ENCODE measurements around the gene LEKR1. TPM values are rescaled to one million over a fixed set of nuclear protein-coding genes. Genes with fewer than 3 reads are reported as not detected.
"Not testable (repeated sequence)": the region's sequence is repeated elsewhere in the genome, so short reads cannot be mapped to it uniquely, and the experiment has no call there.

Gene LEKR1
- total RNA-seq, 4 donors from 2014 or later = 1.7 TPM; not detected in 3

DNA sequence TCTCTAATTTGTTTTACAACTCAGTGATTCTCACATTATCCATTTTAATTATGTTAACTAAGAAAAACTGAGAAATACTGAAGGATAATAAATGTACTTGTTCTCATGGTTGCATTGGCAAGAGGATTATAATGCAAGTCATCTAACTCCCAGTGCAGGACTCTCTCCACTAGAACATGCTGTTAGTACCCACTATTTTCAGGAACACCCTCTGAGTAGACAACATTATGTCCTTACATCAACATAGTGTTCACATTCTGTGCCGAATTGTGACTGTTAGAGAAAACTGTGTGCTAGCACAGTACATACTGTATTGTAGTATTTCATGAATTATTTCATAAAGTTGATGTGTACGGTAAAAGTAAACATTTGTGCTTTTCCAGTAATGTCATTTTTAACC is 80.1 kb downstream of the LEKR1 start:
- TF ChIP-seq, protein P1, sequence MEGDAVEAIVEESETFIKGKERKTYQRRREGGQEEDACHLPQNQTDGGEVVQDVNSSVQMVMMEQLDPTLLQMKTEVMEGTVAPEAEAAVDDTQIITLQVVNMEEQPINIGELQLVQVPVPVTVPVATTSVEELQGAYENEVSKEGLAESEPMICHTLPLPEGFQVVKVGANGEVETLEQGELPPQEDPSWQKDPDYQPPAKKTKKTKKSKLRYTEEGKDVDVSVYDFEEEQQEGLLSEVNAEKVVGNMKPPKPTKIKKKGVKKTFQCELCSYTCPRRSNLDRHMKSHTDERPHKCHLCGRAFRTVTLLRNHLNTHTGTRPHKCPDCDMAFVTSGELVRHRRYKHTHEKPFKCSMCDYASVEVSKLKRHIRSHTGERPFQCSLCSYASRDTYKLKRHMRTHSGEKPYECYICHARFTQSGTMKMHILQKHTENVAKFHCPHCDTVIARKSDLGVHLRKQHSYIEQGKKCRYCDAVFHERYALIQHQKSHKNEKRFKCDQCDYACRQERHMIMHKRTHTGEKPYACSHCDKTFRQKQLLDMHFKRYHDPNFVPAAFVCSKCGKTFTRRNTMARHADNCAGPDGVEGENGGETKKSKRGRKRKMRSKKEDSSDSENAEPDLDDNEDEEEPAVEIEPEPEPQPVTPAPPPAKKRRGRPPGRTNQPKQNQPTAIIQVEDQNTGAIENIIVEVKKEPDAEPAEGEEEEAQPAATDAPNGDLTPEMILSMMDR (IDR thresholded peaks at IDR 0.05) = no peak
- DNase-seq (ENCODE audit: low spot score) = no peak
- no peak for ATAC-seq (ENCODE audit: low FRiP score)

DNA sequence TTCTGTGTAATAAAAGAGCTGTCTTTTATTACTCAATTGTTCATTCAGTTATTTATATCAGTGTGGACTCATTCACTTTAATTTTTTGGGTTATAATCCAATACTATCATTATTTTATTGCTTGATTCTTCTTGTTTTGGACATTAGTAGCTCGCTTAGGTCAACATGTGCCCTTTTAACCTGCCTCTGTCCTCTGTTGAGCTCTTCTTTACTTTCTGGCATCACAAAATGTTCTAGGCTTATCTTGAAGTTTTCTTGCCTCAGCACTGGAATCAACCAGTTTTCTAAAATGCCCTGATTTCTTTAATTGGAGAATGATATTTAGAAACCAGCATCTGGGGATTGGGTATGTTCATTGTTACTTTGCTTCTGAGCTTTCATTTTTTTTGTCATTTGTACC is 82.2 kb downstream of the LEKR1 start:
- TF ChIP-seq, protein P1 (IDR thresholded peaks at IDR 0.05) = no peak
- no peak for ATAC-seq (ENCODE audit: low FRiP score)
- DNase-seq (ENCODE audit: low spot score) = no peak

DNA sequence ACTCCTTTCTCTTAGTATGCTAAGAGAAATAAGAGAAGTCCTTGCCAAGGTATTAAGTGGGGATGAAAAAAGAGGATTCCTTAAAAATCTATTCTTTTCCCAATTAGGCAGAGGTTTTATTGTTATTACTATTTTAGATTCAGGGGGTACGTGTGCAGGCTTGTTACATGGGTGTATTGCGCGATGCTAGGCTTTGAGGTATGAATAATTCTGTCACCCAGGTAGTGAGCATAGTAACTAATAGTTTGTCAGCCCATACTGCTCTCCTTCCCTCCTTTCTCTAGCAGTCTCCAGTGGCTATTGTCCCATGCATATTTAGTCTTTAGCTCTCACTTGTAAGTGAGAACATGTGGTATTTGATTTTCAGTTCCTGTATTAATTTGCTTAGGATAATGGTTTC is 83.9 kb downstream of the LEKR1 start:
- TF ChIP-seq, protein P1 (IDR thresholded peaks at IDR 0.05) = no peak
- no peak for ATAC-seq (ENCODE audit: low FRiP score)
- no peak for DNase-seq (ENCODE audit: low spot score)

DNA sequence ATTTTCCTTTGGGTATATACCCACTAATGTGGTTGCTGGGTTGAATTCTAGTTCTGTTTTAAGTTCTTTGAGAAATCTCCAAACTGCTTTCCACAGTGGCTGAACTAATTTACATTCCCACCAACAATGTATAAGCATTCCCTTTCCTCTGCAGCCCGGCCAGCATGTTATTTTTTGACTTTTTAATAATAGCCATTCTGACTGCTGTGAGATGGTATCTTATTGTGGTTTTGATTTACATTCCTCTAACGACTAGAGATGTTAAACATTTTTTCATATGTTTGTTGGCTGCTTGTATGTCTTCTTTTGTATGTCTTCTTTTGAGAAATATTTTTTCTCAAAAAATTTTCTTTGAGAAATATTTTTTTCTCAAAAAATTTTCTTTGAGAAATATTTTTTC is 84.7 kb downstream of the LEKR1 start:
- not testable (repeated sequence) for DNase-seq (ENCODE audit: low spot score); ATAC-seq (ENCODE audit: low FRiP score)

DNA sequence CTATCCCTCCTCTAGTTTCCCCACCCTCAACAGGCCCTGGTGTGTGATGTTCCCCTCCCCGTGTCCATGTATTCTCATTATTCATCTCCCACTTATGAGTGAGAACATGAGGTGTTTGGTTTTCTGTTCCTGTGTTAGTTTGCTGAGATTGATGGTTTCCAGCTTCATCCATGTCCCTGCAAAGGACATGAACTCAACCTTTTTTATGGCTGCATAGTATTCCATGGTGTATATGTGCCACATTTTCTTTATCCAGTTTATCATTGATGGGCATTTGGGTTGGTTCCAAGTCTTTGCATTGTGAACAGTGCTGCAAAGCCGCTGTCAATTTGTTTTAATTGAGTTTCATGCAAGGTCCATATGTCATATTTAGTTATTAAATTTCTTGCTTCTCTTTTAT is 88.1 kb downstream of the LEKR1 start:
- DNase-seq (ENCODE audit: low spot score); ATAC-seq (ENCODE audit: low FRiP score): not testable (repeated sequence)

DNA sequence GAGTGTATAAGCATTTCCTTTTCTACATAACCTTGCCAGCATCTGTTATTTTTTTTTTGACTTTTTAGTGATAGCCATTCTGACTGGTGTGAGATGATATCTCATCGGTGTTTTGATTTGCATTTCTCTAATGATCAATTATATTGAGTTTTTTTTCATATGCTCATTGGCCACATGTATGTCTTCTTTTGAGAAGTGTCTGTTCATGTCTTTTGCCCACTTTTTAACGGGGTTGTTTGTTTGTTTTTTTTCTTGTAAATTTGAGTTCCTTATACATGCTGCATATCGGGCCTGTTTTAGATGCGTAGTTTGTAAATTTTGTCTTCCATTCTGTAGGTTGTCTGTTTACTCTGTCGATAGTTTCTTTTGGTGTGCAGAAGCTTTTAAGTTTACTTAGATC is 89.2 kb downstream of the LEKR1 start:
- TF ChIP-seq, protein P1 (IDR thresholded peaks at IDR 0.05) = no peak
- DNase-seq (ENCODE audit: low spot score) (no peak), ATAC-seq (ENCODE audit: low FRiP score) (no peak)

DNA sequence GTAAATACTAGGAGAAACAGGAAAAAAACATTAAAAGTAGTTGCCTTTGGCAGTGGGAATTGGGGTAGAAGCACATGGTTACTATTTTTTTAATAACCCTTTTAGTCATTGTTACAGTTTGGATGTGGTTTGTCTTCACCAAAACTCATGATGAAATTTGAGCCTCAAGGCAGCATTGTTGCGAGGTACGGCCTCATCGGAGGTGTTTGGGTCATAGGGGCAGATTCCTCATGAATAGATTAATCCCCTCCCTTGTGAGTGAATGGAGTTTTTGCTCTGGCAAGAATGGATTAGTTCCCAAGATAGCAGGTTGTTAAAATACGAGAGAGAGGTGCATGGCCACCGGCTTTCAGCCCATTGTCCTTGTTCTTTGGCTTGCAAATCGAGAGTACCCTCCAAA is 92.6 kb downstream of the LEKR1 start:
- no peak for ATAC-seq (ENCODE audit: low FRiP score)

DNA sequence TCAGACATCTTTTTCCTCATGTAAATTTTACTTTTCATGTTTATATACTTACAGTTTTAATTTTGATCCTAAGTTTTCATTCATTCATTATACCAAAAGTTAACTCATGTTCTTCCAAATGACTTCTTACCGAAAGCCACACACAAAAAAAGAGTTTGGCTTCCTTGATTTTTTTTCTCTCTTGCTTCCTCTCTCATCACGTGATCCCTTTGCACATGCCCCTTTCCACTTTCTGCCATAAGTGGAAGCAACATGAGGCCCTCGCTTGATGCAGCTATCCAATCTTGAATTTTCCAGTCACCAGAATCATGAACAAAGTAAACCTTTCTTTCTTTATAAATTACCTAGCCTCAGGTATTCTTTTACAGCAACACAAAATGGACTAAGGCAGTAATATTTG is 93.7 kb downstream of the LEKR1 start:
- ATAC-seq (ENCODE audit: low FRiP score) = no peak
- TF ChIP-seq, protein P1 (IDR thresholded peaks at IDR 0.05) = no peak
- DNase-seq (ENCODE audit: low spot score) = no peak

More for the DNA sequence above, 92.6 kb downstream of the LEKR1 start:
- no peak for DNase-seq (ENCODE audit: low spot score)
- TF ChIP-seq, protein P1 (IDR thresholded peaks at IDR 0.05) = no peak
